ENCODE measurements around the gene TRAFD1.

GRCh38 chr12:112172556-112173324, 47.4 kb downstream of the TRAFD1 start:
- no peak for TF ChIP-seq CTCF (IDR thresholded peaks at IDR 0.05; ENCODE audit: borderline replicate concordance, extremely low read depth, low read length, poor library complexity, severe bottlenecking)
- no peak for TF ChIP-seq EZH2 (IDR thresholded peaks at IDR 0.05; ENCODE audit: borderline replicate concordance, low read depth, low read length, severe bottlenecking)

Measured in DND-41 (cell line).